Cardiac ventricle fibroblast (primary cell): ENCODE measurements around the gene OR10G4. TPM values are rescaled to one million over a fixed set of nuclear protein-coding genes. Genes with fewer than 3 reads are reported as not detected.

ENCODE experiments used
- total RNA-seq: library from RNA; depleted of rRNA; stranded (reverse); fragments of >200 nt; gene quantifications from 2 replicates; pipeline ENCODE4 v1.2.3, GENCODE V29; 2015

Gene OR10G4, protein sequence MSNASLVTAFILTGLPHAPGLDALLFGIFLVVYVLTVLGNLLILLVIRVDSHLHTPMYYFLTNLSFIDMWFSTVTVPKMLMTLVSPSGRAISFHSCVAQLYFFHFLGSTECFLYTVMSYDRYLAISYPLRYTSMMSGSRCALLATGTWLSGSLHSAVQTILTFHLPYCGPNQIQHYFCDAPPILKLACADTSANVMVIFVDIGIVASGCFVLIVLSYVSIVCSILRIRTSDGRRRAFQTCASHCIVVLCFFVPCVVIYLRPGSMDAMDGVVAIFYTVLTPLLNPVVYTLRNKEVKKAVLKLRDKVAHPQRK
- total RNA-seq = not detected in 2 replicates

DNA sequence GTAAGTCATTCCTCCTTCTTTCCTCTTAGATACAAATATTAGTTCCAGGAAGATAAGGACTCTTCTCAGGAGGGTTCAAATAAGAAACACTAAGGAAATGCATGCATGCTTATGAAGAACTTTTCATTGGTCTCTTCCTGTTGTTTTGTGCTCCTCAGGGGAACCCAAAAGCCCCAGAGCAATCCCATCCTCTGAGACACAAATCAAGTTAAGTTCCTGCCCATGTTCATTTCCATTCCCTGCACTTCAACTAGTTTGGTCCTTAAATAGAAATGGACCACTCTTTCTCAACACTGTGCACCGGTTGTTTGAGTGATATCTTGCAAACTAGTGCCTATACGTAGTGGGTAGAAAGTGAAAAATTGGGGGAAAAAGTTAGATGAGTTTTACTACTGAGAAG, at the start of gene OR10G4:
Gene OR10G4, plus strand, starts transcription at position 301 of the 400 bp plus-strand sequence. CDS start 2,578 bp downstream, outside the sequence.

DNA sequence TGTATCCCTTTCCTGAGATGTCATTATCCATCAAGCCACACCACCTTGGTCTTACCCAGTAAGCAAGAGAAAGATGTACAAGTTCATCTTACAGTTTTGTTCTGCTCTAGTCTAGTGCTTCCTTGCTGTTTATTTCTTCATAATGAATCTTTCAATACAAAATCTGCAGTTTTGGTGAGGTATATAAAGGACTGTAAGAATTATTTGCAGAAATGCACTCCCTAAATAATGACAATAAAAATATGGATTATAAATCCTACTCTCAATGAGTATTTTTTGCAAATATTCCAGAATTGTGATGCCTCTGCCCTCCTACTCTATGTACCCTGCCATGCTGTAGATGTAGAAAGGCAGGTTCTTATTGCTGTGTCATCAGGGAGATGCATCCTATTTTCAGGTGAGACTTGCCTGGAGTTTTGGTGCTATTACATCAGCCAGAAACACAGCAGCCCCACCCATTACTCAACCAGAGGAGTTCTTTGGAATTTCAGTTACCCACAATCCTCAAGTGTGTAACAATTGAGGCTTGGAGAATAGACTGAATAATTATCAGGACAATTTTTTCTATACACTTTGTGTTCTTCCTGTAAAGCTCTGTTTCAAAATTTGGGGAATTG, 35.0 kb upstream of the OR10G4 start, which contains the start of gene OR10S1:
Gene OR10S1, minus strand, starts transcription at position 51 of the 617 bp plus-strand sequence. CDS start 117 bp downstream, outside the sequence.

DNA sequence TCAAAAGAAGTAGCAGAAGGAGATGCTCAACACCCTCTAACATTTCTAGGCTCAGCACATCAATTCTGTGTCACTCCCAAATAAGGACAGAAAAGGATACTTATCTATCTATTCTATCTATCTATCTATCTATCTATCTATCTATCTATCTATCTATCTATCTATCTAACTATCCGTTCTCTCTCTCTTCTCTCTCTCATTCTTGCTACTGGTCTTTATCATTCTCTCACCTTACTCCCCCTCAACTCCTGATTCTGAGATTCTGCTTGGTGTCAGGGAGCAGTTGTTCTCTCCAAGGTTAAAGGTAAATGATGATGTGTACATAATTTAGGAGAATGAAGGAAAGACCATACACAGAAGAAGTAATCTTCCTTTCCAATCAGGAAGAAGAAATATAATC, 17.7 kb upstream of the OR10G4 start, which contains the start of gene OR10G6:
Gene OR10G6, minus strand, starts transcription at position 43 of the 400 bp plus-strand sequence. Its CDS starts 0 bp downstream, at position 43.

DNA sequence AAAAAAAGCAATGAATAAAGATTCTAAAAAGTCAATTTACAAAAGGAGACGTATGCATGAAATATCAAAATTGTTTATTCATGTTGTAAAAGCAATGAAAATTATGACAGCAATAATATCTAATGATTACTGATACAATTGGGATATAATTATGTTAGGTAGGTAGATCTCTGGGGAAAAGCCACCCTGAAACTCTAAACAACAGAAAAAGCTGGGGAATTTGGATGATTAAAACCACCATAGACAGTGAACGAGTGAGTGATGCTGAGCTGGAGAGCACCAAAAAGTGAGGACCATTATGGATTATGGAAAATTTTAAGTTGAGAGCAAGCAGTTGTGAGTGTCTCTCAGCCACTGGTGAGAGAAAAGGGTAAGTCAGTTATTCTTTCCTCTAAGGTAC, 13.7 kb downstream of the OR10G4 start, which contains the start of gene OR10G8:
Gene OR10G8, plus strand, starts transcription at position 301 of the 400 bp plus-strand sequence. CDS start 2,825 bp downstream, outside the sequence.

DNA sequence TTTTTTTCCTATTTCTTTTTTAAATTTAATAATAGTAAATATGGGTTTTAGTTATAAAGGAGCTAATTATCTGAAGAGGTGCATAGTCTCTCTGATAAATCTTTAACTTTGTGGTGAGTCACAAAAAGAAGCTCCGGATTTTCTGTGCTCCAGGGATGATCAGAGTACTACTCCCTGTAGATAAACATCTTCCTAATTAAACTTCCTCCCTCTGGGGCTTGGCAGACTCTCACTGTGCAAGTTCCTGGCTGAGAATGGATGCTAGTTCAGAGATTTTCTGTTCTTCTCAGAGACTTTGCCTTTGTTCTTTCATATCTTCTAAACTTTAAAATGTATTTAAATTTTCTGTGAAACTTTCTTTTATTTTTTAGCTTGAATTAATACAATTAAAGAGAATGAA, 28.5 kb downstream of the OR10G4 start, which contains the start of gene OR10G7:
Gene OR10G7, minus strand, starts transcription at position 72 of the 400 bp plus-strand sequence. CDS start 2,324 bp downstream, outside the sequence.

Other genes starting within 250 kb of the OR10G4 start
- not detected in 2 replicates for gene OR6M1, start 206.6 kb upstream of the OR10G4 start, total RNA-seq
- not detected in 2 replicates for gene TMEM225, start 127.3 kb upstream of the OR10G4 start, total RNA-seq
- not detected in 2 replicates for gene OR8D4, start 110.8 kb upstream of the OR10G4 start, total RNA-seq
- not detected in 2 replicates for gene OR4D5, start 73.4 kb upstream of the OR10G4 start, total RNA-seq
- not detected in 2 replicates for gene OR6T1, start 69.2 kb upstream of the OR10G4 start, total RNA-seq
- gene OR10S1, start 35.2 kb upstream of the OR10G4 start, total RNA-seq = not detected in 2 replicates
- gene OR10G6, start 17.8 kb upstream of the OR10G4 start, total RNA-seq = not detected in 2 replicates
- gene OR10G9, start 10.0 kb downstream of the OR10G4 start, total RNA-seq = not detected in 2 replicates
- not detected in 2 replicates for gene OR10G8, start 13.8 kb downstream of the OR10G4 start, total RNA-seq
- gene OR10G7, start 28.3 kb downstream of the OR10G4 start, total RNA-seq = not detected in 2 replicates
- gene VWA5A, start 102.5 kb downstream of the OR10G4 start, total RNA-seq = 15.9 and 18.0 TPM in 2 replicates
- not detected in 2 replicates for gene OR10D3, start 170.3 kb downstream of the OR10G4 start, total RNA-seq
- not detected in 2 replicates for gene OR8G1, start 228.1 kb downstream of the OR10G4 start, total RNA-seq
- gene OR8G5, start 243.4 kb downstream of the OR10G4 start, total RNA-seq = not detected in 2 replicates